Gastrocnemius medialis (tissue), 4 donors: Measurements from ENCODE around the gene APBB1. TPM values are rescaled to one million over a fixed set of nuclear protein-coding genes. Genes with fewer than 3 reads are reported as not detected.

Experiments used
- ATAC-seq, 2 donors: fragments of 150-250 bp; one replicate each; pipeline ENCODE4 v1.9.1; 2016
- DNase-seq, 2 donors: peaks; one replicate each; pipeline ENCODE4 v3.0.0-alpha.2; 2019
- H3K27ac ChIP-seq, 4 donors: fragments of 200-600 bp; sonication (generic); 1 replicate in 1 of 4; 2 replicates in 3 of 4; pipeline ENCODE4 v1.5.1; 2016 to 2018; ENCODE audit warnings: mild to moderate bottlenecking in 2 of 4, moderate library complexity in 1 of 4
- H3K27me3 ChIP-seq, 3 donors: fragments of 200-600 bp; sonication (generic) in 2 of 3; 1 replicate in 1 of 3; 2 replicates in 2 of 3; pipeline versions ENCODE4 v1.5.1 to v1.6.0; 2016 to 2019; ENCODE audit warnings: mild to moderate bottlenecking in 1 of 3, moderate library complexity in 1 of 3
- H3K36me3 ChIP-seq, 2 donors: fragments of 200-600 bp; sonication (generic) in 1 of 2; one replicate each; pipeline ENCODE4 v1.5.1; 2017 to 2018
- H3K4me1 ChIP-seq, 2 donors: fragments of 200-600 bp; sonication (generic) in 1 of 2; one replicate each; pipeline ENCODE4 v1.5.1; 2016 to 2017; ENCODE audit warnings: mild to moderate bottlenecking in 2 of 2
- H3K4me3 ChIP-seq, 4 donors: fragments of 200-600 bp; sonication (generic) in 3 of 4; 1 replicate in 1 of 4; 2 replicates in 3 of 4; pipeline ENCODE4 v1.5.1; 2016 to 2019; ENCODE audit warnings: mild to moderate bottlenecking in 2 of 4
- H3K9me3 ChIP-seq, 3 donors: fragments of 200-600 bp; sonication (generic) in 2 of 3; 1 replicate in 1 of 3; 2 replicates in 2 of 3; pipeline ENCODE4 v1.5.1; 2016 to 2019
- CTCF ChIP-seq, 5 experiments: fragments of 450-650 bp in 3 of 5; fragments of 200-600 bp in 2 of 5; sonication (generic) in 2 of 5; IDR thresholded peaks in 4 of 5; conservative IDR thresholded peaks in 1 of 5; 1 replicate in 4 of 5; 2 replicates in 1 of 5; pipeline ENCODE4 v1.5.1; 2016 to 2019; ENCODE audit warnings: antibody characterized with exemption in 5 of 5, mild to moderate bottlenecking in 3 of 5, moderate library complexity in 3 of 5
- POLR2A ChIP-seq, 2 donors: fragments of 450-650 bp; IDR thresholded peaks; one replicate each; pipeline ENCODE4 v1.6.1; 2017; ENCODE audit warnings: antibody characterized with exemption in 2 of 2, mild to moderate bottlenecking in 2 of 2, moderate library complexity in 2 of 2
- in situ Hi-C, 4 donors: fragments of 200-750 bp; cut with MboI; loops; one replicate each; pipeline versions ENCODE4 v1.15.0 to v1.8.0; 2017; ENCODE audit warnings: low sequenced_read_pairs in 4 of 4
- intact Hi-C: fragments of 100-400 bp; cut with DNase I; formaldehyde crosslinking; loops from one replicate; pipeline ENCODE4 v1.15.1; 2023; ENCODE audit warnings: low total_unique reads
- total RNA-seq, 4 donors: library from RNA; depleted of rRNA; stranded (reverse); fragments of >200 nt; gene quantifications; one replicate each; pipeline versions ENCODE4 v1.1.0 to v1.2.3, GENCODE V29; 2016

Gene APBB1
- total RNA-seq, 4 donors from 2014 or later: 18.5 to 49.2 (median 46.2) TPM

- no peak for DNase-seq
- no peak overlapping the region for H3K4me3 ChIP-seq
- H3K9me3 ChIP-seq: no peaks in the 10 kb centered on the region
- H3K4me1 ChIP-seq: peaks cover 0 to 2% of the 10 kb centered on the region in 2 donors
- no peak for ATAC-seq
- H3K27ac ChIP-seq: no peak overlapping the region
- intact Hi-C loops: no loop called here
- peaks cover 0 to 56% of the 10 kb centered on the region in 2 donors for H3K36me3 ChIP-seq
- TF ChIP-seq CTCF (IDR thresholded peaks at IDR 0.05 in 4 of 5, conservative IDR thresholded peaks at IDR 0.05 in 1 of 5) (no peak), POLR2A (IDR thresholded peaks at IDR 0.05) (no peak)
- H3K27me3 ChIP-seq: no peaks in the 10 kb centered on the region
- in situ Hi-C loops: no loop called here
Measured at GRCh38 chr11:6456361-6457073, 37.6 kb upstream of the APBB1 start.

- ATAC-seq (peak; percentile 76 to 83), DNase-seq (no peak)
- Histone ChIP-seq H3K27ac (peak overlapping the region in 3 of 4 donors; percentile 8 to 43 (median 30)), H3K4me1 (peaks cover 0 to 2% of the 10 kb centered on the region in 2 donors), H3K4me3 (no peak overlapping the region), H3K27me3 (no peaks in the 10 kb centered on the region), H3K9me3 (no peaks in the 10 kb centered on the region), H3K36me3 (peaks cover 0 to 70% of the 10 kb centered on the region in 2 donors)
- in situ Hi-C loops (no loop called here), intact Hi-C loops (no loop called here)
- TF ChIP-seq POLR2A (IDR thresholded peaks at IDR 0.05) (no peak), CTCF (IDR thresholded peaks at IDR 0.05 in 4 of 5, conservative IDR thresholded peaks at IDR 0.05 in 1 of 5) (no peak)
Measured at GRCh38 chr11:6455070-6455469, 36.2 kb upstream of the APBB1 start.

GRCh38 chr11:6453152-6453551 lies 34.3 kb upstream of the APBB1 start:
- Histone ChIP-seq H3K27me3 (no peaks in the 10 kb centered on the region), H3K4me3 (no peak overlapping the region), H3K4me1 (peaks cover 0 to 2% of the 10 kb centered on the region in 2 donors), H3K36me3 (peaks cover 0 to 84% of the 10 kb centered on the region in 2 donors), H3K9me3 (no peaks in the 10 kb centered on the region), H3K27ac (no peak overlapping the region)
- intact Hi-C loops (no loop called here), in situ Hi-C loops (no loop called here)
- no peak for DNase-seq
- no peak for TF ChIP-seq POLR2A (IDR thresholded peaks at IDR 0.05)
- no peak for TF ChIP-seq CTCF (IDR thresholded peaks at IDR 0.05 in 4 of 5, conservative IDR thresholded peaks at IDR 0.05 in 1 of 5)
- no peak for ATAC-seq

GRCh38 chr11:6452219-6452618 lies 33.3 kb upstream of the APBB1 start:
- Histone ChIP-seq H3K4me3 (no peak overlapping the region), H3K4me1 (peaks cover 0 to 2% of the 10 kb centered on the region in 2 donors), H3K27me3 (no peaks in the 10 kb centered on the region), H3K36me3 (peaks cover 0 to 80% of the 10 kb centered on the region in 2 donors), H3K9me3 (no peaks in the 10 kb centered on the region), H3K27ac (no peak overlapping the region)
- ATAC-seq: no peak
- no peak for DNase-seq
- in situ Hi-C loops: no loop called here
- intact Hi-C loops: no loop called here
- TF ChIP-seq CTCF (IDR thresholded peaks at IDR 0.05 in 4 of 5, conservative IDR thresholded peaks at IDR 0.05 in 1 of 5) (no peak), POLR2A (IDR thresholded peaks at IDR 0.05) (no peak)
